ENCODE results near the gene UBE2U.
A peak's percentile ranks its signal among the peaks of the same experiment; 100 is the strongest.
"Not testable (repeated sequence)": the region's sequence is repeated elsewhere in the genome, so short reads cannot be mapped to it uniquely, and the experiment has no call there.

UBE2U gene

GRCh38 chr1:64231654-64232053 lies 28.2 kb downstream of the UBE2U start:
- no peak for TF ChIP-seq JUND (IDR thresholded peaks at IDR 0.05; ENCODE audit: low read depth)
- in situ Hi-C loops (cut with HindIII; ENCODE audit: low pct_unique_long_range_greater_than_20kb, low sequenced_read_pairs), result no loop called here
- no peak for DNase-seq (ENCODE audit: low read depth in 1 of 2, low spot score in 1 of 2)

- in situ Hi-C loops (cut with HindIII; ENCODE audit: low pct_unique_long_range_greater_than_20kb, low sequenced_read_pairs), result no loop called here
- DNase-seq (ENCODE audit: low read depth in 1 of 2, low spot score in 1 of 2), result no peak
- no peak for TF ChIP-seq JUND (IDR thresholded peaks at IDR 0.05; ENCODE audit: low read depth)
Observed at GRCh38 chr1:64234714-64235113, 31.3 kb downstream of the UBE2U start.

GRCh38 chr1:64235181-64235580 lies 31.8 kb downstream of the UBE2U start:
- no peak for DNase-seq (ENCODE audit: low read depth in 1 of 2, low spot score in 1 of 2)
- in situ Hi-C loops (cut with HindIII; ENCODE audit: low pct_unique_long_range_greater_than_20kb, low sequenced_read_pairs), result no loop called here
- no peak for TF ChIP-seq JUND (IDR thresholded peaks at IDR 0.05; ENCODE audit: low read depth)

GRCh38 chr1:64235910-64236309 lies 32.5 kb downstream of the UBE2U start:
- no peak for TF ChIP-seq JUND (IDR thresholded peaks at IDR 0.05; ENCODE audit: low read depth)
- in situ Hi-C loops (cut with HindIII; ENCODE audit: low pct_unique_long_range_greater_than_20kb, low sequenced_read_pairs), result no loop called here

GRCh38 chr1:64236541-64236954 lies 33.1 kb downstream of the UBE2U start:
- TF ChIP-seq JUND (IDR thresholded peaks at IDR 0.05; ENCODE audit: low read depth), result no peak
- DNase-seq (ENCODE audit: low read depth in 1 of 2, low spot score in 1 of 2), result peak in 1 of 2 experiments; percentile 16
- in situ Hi-C loops (cut with HindIII; ENCODE audit: low pct_unique_long_range_greater_than_20kb, low sequenced_read_pairs), result no loop called here

More at GRCh38 chr1:64235910-64236309, 32.5 kb downstream of the UBE2U start:
- DNase-seq (ENCODE audit: low read depth in 1 of 2, low spot score in 1 of 2), result no peak

- DNase-seq (ENCODE audit: low read depth in 1 of 2, low spot score in 1 of 2); in situ Hi-C loops (cut with HindIII; ENCODE audit: low pct_unique_long_range_greater_than_20kb, low sequenced_read_pairs): not testable (repeated sequence)
Observed at GRCh38 chr1:64239519-64239918, 36.1 kb downstream of the UBE2U start.

- no peak for DNase-seq (ENCODE audit: low read depth in 1 of 2, low spot score in 1 of 2)
- in situ Hi-C loops (cut with HindIII; ENCODE audit: low pct_unique_long_range_greater_than_20kb, low sequenced_read_pairs), result no loop called here
Observed at GRCh38 chr1:64240206-64240605, 36.8 kb downstream of the UBE2U start.

GRCh38 chr1:64241069-64241468 lies 37.6 kb downstream of the UBE2U start:
- in situ Hi-C loops (cut with HindIII; ENCODE audit: low pct_unique_long_range_greater_than_20kb, low sequenced_read_pairs), result no loop called here
- DNase-seq (ENCODE audit: low read depth in 1 of 2, low spot score in 1 of 2), result no peak
- TF ChIP-seq JUND (IDR thresholded peaks at IDR 0.05; ENCODE audit: low read depth), result no peak

More at GRCh38 chr1:64240206-64240605, 36.8 kb downstream of the UBE2U start:
- TF ChIP-seq JUND (IDR thresholded peaks at IDR 0.05; ENCODE audit: low read depth), result no peak

GRCh38 chr1:64242895-64243756 lies 39.7 kb downstream of the UBE2U start:
- TF ChIP-seq JUND (IDR thresholded peaks at IDR 0.05; ENCODE audit: low read depth), result no peak
- in situ Hi-C loops (cut with HindIII; ENCODE audit: low pct_unique_long_range_greater_than_20kb, low sequenced_read_pairs), result no loop called here
- DNase-seq (ENCODE audit: low read depth in 1 of 2, low spot score in 1 of 2), result peak; percentile 5 to 40

GRCh38 chr1:64243757-64244080 lies 40.3 kb downstream of the UBE2U start:
- in situ Hi-C loops (cut with HindIII; ENCODE audit: low pct_unique_long_range_greater_than_20kb, low sequenced_read_pairs), result no loop called here
- TF ChIP-seq JUND (IDR thresholded peaks at IDR 0.05; ENCODE audit: low read depth), result no peak
- DNase-seq (ENCODE audit: low read depth in 1 of 2, low spot score in 1 of 2), result no peak

- in situ Hi-C loops (cut with HindIII; ENCODE audit: low pct_unique_long_range_greater_than_20kb, low sequenced_read_pairs), result no loop called here
- DNase-seq (ENCODE audit: low read depth in 1 of 2, low spot score in 1 of 2), result no peak
Observed at GRCh38 chr1:64245495-64245894, 42.1 kb downstream of the UBE2U start.

GRCh38 chr1:64246294-64246917 lies 43.0 kb downstream of the UBE2U start:
- in situ Hi-C loops (cut with HindIII; ENCODE audit: low pct_unique_long_range_greater_than_20kb, low sequenced_read_pairs), result no loop called here
- peak; percentile 9 to 28 for DNase-seq (ENCODE audit: low read depth in 1 of 2, low spot score in 1 of 2)
- TF ChIP-seq JUND (IDR thresholded peaks at IDR 0.05; ENCODE audit: low read depth), result no peak

More at GRCh38 chr1:64245495-64245894, 42.1 kb downstream of the UBE2U start:
- TF ChIP-seq JUND (IDR thresholded peaks at IDR 0.05; ENCODE audit: low read depth), result no peak

GRCh38 chr1:64248065-64248464 lies 44.6 kb downstream of the UBE2U start:
- in situ Hi-C loops (cut with HindIII; ENCODE audit: low pct_unique_long_range_greater_than_20kb, low sequenced_read_pairs), result no loop called here
- no peak for TF ChIP-seq JUND (IDR thresholded peaks at IDR 0.05; ENCODE audit: low read depth)
- no peak for DNase-seq (ENCODE audit: low read depth in 1 of 2, low spot score in 1 of 2)

GRCh38 chr1:64250472-64250871 lies 47.0 kb downstream of the UBE2U start:
- in situ Hi-C loops (cut with HindIII; ENCODE audit: low pct_unique_long_range_greater_than_20kb, low sequenced_read_pairs), result not testable (repeated sequence)

More at GRCh38 chr1:64250472-64250871, 47.0 kb downstream of the UBE2U start:
- DNase-seq (ENCODE audit: low read depth in 1 of 2, low spot score in 1 of 2), result not testable (repeated sequence)

All from T47D (cell line).